Neural cell (in vitro differentiated cells): ENCODE data around the gene GSTM3.

Source experiments
- EP300 ChIP-seq: fragments of 450-650 bp; conservative IDR thresholded peaks from 2 replicates; pipeline ENCODE4 v1.6.1; 2014; ENCODE audit warnings: antibody characterized with exemption, mild to moderate bottlenecking, moderate library complexity; ENCODE audit not compliant: poor library complexity, severe bottlenecking
- EZH2 ChIP-seq: fragments of 200-600, 300-800 bp; shearing (Covaris generic), sonication (generic); IDR thresholded peaks from 2 replicates; pipeline ENCODE4 v1.6.1; 2014; ENCODE audit warnings: antibody characterized with exemption, low read length, borderline replicate concordance, mild to moderate bottlenecking; ENCODE audit not compliant: insufficient read depth, poor library complexity, severe bottlenecking
- POLR2AphosphoS5 ChIP-seq: IDR thresholded peaks from 2 replicates; pipeline ENCODE4 v1.6.1; 2012
- SMC3 ChIP-seq: fragments of 450-650 bp; conservative IDR thresholded peaks from 2 replicates; pipeline ENCODE4 v1.6.1; 2014; ENCODE audit warnings: antibody characterized with exemption, mild to moderate bottlenecking, moderate library complexity; ENCODE audit not compliant: poor library complexity
- TF ChIP-seq, protein P1 (sequence below): fragments of 450-650 bp; IDR thresholded peaks from 2 replicates; pipeline ENCODE4 v1.5.1; 2014; ENCODE audit warnings: antibody characterized with exemption, mild to moderate bottlenecking, moderate library complexity; ENCODE audit not compliant: poor library complexity, severe bottlenecking
- TF ChIP-seq, protein P2 (sequence below): IDR thresholded peaks from 2 replicates; pipeline ENCODE4 v1.6.1; 2012; ENCODE audit warnings: borderline replicate concordance

DNA sequence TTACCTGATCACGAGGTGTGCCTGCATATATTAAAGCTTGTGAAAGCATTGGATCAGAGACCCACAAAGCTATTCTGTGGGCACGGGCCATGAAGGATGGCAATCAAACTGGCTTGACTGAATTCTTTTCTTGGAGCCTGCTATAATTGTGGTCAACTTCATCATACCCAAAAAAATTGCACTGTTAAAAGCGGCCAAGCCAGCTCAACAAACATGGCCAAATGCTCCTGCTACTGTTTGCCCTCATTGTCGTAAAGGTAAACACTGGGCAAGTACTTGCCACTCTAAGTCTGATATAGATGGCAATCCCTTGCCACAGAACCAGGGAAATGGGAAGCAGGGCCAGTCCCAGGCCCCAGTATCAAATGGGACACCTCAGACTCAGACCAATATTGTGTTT is 35.4 kb downstream of the GSTM3 start:
- TF ChIP-seq, protein P1, sequence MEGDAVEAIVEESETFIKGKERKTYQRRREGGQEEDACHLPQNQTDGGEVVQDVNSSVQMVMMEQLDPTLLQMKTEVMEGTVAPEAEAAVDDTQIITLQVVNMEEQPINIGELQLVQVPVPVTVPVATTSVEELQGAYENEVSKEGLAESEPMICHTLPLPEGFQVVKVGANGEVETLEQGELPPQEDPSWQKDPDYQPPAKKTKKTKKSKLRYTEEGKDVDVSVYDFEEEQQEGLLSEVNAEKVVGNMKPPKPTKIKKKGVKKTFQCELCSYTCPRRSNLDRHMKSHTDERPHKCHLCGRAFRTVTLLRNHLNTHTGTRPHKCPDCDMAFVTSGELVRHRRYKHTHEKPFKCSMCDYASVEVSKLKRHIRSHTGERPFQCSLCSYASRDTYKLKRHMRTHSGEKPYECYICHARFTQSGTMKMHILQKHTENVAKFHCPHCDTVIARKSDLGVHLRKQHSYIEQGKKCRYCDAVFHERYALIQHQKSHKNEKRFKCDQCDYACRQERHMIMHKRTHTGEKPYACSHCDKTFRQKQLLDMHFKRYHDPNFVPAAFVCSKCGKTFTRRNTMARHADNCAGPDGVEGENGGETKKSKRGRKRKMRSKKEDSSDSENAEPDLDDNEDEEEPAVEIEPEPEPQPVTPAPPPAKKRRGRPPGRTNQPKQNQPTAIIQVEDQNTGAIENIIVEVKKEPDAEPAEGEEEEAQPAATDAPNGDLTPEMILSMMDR = no peak
- no peak for TF ChIP-seq SMC3
- TF ChIP-seq EZH2 = no peak
- TF ChIP-seq, protein P2, sequence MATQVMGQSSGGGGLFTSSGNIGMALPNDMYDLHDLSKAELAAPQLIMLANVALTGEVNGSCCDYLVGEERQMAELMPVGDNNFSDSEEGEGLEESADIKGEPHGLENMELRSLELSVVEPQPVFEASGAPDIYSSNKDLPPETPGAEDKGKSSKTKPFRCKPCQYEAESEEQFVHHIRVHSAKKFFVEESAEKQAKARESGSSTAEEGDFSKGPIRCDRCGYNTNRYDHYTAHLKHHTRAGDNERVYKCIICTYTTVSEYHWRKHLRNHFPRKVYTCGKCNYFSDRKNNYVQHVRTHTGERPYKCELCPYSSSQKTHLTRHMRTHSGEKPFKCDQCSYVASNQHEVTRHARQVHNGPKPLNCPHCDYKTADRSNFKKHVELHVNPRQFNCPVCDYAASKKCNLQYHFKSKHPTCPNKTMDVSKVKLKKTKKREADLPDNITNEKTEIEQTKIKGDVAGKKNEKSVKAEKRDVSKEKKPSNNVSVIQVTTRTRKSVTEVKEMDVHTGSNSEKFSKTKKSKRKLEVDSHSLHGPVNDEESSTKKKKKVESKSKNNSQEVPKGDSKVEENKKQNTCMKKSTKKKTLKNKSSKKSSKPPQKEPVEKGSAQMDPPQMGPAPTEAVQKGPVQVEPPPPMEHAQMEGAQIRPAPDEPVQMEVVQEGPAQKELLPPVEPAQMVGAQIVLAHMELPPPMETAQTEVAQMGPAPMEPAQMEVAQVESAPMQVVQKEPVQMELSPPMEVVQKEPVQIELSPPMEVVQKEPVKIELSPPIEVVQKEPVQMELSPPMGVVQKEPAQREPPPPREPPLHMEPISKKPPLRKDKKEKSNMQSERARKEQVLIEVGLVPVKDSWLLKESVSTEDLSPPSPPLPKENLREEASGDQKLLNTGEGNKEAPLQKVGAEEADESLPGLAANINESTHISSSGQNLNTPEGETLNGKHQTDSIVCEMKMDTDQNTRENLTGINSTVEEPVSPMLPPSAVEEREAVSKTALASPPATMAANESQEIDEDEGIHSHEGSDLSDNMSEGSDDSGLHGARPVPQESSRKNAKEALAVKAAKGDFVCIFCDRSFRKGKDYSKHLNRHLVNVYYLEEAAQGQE = no peak
- no peak for TF ChIP-seq POLR2AphosphoS5
- no peak for TF ChIP-seq EP300
